ENCODE results near the gene GNG10. TPM values are rescaled to one million over a fixed set of nuclear protein-coding genes. Genes with fewer than 3 reads are reported as not detected.
"Not testable (repeated sequence)": the region's sequence is repeated elsewhere in the genome, so short reads cannot be mapped to it uniquely, and the experiment has no call there.

GNG10 gene
- total RNA-seq (ENCODE audit: low replicate concordance): 43.6 and 144 TPM in 2 replicates

GRCh38 chr9:111661150-111661801 is at the start of gene GNG10:
GNG10 (plus strand) TSS chr9:111661605; CDS start chr9:111661635, 30 bp downstream.
- DNase-seq (ENCODE audit: low read depth): peak; percentile 66
- H3K4me3 ChIP-seq (ENCODE audit: low read depth, low read length): peak within 1 kb of the TSS; percentile 89
- no peak for TF ChIP-seq CTCF (IDR thresholded peaks at IDR 0.05; ENCODE audit: insufficient read depth, low read length)

- no peak overlapping the region for H3K4me3 ChIP-seq (ENCODE audit: low read depth, low read length)
- no peak for TF ChIP-seq CTCF (IDR thresholded peaks at IDR 0.05; ENCODE audit: insufficient read depth, low read length)
- no peak for DNase-seq (ENCODE audit: low read depth)
Observed at GRCh38 chr9:111613436-111614040, 47.9 kb upstream of the GNG10 start.

GRCh38 chr9:111615928-111616327 is 45.5 kb upstream of the GNG10 start:
- DNase-seq (ENCODE audit: low read depth): no peak

GRCh38 chr9:111617349-111617748 is 44.1 kb upstream of the GNG10 start:
- not testable (repeated sequence) for H3K4me3 ChIP-seq (ENCODE audit: low read depth, low read length); DNase-seq (ENCODE audit: low read depth)

More at GRCh38 chr9:111615928-111616327, 45.5 kb upstream of the GNG10 start:
- no peak for TF ChIP-seq CTCF (IDR thresholded peaks at IDR 0.05; ENCODE audit: insufficient read depth, low read length)
- no peak overlapping the region for H3K4me3 ChIP-seq (ENCODE audit: low read depth, low read length)

GRCh38 chr9:111621895-111622480 is 39.4 kb upstream of the GNG10 start:
- peak; percentile 100 for TF ChIP-seq CTCF (IDR thresholded peaks at IDR 0.05; ENCODE audit: insufficient read depth, low read length)
- no peak overlapping the region for H3K4me3 ChIP-seq (ENCODE audit: low read depth, low read length)
- DNase-seq (ENCODE audit: low read depth): peak; percentile 73

GRCh38 chr9:111622626-111623025 is 38.8 kb upstream of the GNG10 start:
- TF ChIP-seq CTCF (IDR thresholded peaks at IDR 0.05; ENCODE audit: insufficient read depth, low read length): no peak
- DNase-seq (ENCODE audit: low read depth): peak; percentile 87
- H3K4me3 ChIP-seq (ENCODE audit: low read depth, low read length): no peak overlapping the region

GRCh38 chr9:111627260-111627963 is 34.0 kb upstream of the GNG10 start:
- no peak for DNase-seq (ENCODE audit: low read depth)
- no peak for TF ChIP-seq CTCF (IDR thresholded peaks at IDR 0.05; ENCODE audit: insufficient read depth, low read length)

More at GRCh38 chr9:111627260-111627963, 34.0 kb upstream of the GNG10 start:
- H3K4me3 ChIP-seq (ENCODE audit: low read depth, low read length): no peak overlapping the region

Measured in fibroblast of the aortic adventitia (primary cell).